ENCODE results near the gene ACE2. TPM values are rescaled to one million over a fixed set of nuclear protein-coding genes. Genes with fewer than 3 reads are reported as not detected.

The ACE2 gene
- total RNA-seq, 1 donor from 2014 or later = not detected

DNA sequence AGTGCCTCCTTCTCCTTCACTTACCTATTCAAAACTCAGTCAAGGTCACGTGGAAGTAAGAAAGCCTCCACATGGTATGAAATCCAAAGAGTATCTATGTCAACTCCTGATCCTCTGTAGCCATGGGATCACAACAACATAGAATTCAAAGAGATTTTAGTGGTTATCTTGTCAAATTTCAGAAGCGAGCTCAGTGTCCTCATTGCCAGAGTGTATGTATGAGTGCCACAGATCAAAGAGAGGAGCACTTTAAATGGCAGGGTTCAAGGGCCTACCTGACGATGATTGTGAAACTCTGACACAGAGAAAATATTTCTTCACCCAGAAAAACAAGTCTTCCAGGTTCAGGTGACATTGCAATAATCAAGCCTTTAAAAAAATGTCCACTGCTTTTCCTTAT is 1.2 kb upstream of the ACE2 start:
- TF ChIP-seq, protein P1, sequence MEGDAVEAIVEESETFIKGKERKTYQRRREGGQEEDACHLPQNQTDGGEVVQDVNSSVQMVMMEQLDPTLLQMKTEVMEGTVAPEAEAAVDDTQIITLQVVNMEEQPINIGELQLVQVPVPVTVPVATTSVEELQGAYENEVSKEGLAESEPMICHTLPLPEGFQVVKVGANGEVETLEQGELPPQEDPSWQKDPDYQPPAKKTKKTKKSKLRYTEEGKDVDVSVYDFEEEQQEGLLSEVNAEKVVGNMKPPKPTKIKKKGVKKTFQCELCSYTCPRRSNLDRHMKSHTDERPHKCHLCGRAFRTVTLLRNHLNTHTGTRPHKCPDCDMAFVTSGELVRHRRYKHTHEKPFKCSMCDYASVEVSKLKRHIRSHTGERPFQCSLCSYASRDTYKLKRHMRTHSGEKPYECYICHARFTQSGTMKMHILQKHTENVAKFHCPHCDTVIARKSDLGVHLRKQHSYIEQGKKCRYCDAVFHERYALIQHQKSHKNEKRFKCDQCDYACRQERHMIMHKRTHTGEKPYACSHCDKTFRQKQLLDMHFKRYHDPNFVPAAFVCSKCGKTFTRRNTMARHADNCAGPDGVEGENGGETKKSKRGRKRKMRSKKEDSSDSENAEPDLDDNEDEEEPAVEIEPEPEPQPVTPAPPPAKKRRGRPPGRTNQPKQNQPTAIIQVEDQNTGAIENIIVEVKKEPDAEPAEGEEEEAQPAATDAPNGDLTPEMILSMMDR (IDR thresholded peaks at IDR 0.05) = no peak
- Mint-ChIP-seq H3K36me3 (ENCODE audit: low read depth) (no peaks in the 10 kb centered on the region), H3K27ac (ENCODE audit: unreplicated experiment) (no peak overlapping the region), H3K27me3 (ENCODE audit: low read depth) (peaks cover 18% of the 10 kb centered on the region), H3K4me3 (ENCODE audit: unreplicated experiment) (no peak overlapping the region), H3K9me3 (ENCODE audit: low read depth) (no peaks in the 10 kb centered on the region), H3K4me1 (ENCODE audit: low read depth) (no peaks in the 10 kb centered on the region)
- DNase-seq (ENCODE audit: low spot score) = no peak

DNA sequence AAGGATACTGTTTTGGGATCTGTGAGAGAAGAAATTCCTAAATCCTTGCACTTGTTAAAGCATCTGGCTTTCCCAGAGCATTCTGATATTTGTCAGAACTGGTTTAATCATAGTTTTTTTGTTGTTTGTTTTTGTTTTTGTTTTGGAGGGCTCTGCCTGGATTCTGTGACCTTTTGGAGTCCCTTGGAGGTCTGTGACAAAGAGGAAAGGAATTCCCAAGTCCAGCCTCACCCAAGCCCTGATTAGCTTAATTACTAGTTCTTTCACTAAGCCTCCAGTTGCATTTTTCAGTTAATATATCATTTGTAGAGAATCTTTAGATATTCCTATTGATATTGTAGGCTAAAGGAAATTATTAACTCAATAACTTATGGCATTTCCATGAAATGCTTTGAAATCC is 711 bp downstream of the ACE2 start:
- Mint-ChIP-seq H3K4me1 (ENCODE audit: low read depth) (no peaks in the 10 kb centered on the region), H3K36me3 (ENCODE audit: low read depth) (no peaks in the 10 kb centered on the region), H3K27me3 (ENCODE audit: low read depth) (peaks cover 4% of the 10 kb centered on the region), H3K4me3 (ENCODE audit: unreplicated experiment) (no peak overlapping the region), H3K9me3 (ENCODE audit: low read depth) (no peaks in the 10 kb centered on the region), H3K27ac (ENCODE audit: unreplicated experiment) (no peak overlapping the region)
- no peak for DNase-seq (ENCODE audit: low spot score)
- TF ChIP-seq, protein P1 (IDR thresholded peaks at IDR 0.05) = no peak

DNA sequence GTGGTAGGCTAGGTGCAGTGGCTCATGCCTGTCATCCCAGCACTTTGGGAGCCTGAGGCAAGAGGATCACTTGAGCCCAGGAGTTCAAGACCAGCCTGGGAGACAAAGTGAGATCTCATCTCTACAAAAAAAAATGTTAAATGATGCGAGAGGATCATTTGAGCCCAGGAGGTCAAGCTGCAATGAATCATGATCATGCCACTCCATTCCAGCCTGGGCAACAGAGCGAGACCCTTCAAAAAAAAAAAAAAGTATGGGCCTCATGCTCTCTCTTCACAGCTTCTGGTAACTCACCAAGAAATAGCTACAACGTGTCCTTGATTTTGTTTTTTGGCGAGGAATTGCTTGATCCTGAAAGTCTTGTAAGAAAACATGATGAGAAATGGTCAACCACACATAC is 1.3 kb downstream of the ACE2 start:
- Mint-ChIP-seq H3K27me3 (ENCODE audit: low read depth) (peaks cover 4% of the 10 kb centered on the region), H3K36me3 (ENCODE audit: low read depth) (no peaks in the 10 kb centered on the region), H3K9me3 (ENCODE audit: low read depth) (no peaks in the 10 kb centered on the region), H3K27ac (ENCODE audit: unreplicated experiment) (no peak overlapping the region), H3K4me1 (ENCODE audit: low read depth) (no peaks in the 10 kb centered on the region), H3K4me3 (ENCODE audit: unreplicated experiment) (no peak overlapping the region)
- TF ChIP-seq, protein P1 (IDR thresholded peaks at IDR 0.05) = no peak
- DNase-seq (ENCODE audit: low spot score) = no peak

DNA sequence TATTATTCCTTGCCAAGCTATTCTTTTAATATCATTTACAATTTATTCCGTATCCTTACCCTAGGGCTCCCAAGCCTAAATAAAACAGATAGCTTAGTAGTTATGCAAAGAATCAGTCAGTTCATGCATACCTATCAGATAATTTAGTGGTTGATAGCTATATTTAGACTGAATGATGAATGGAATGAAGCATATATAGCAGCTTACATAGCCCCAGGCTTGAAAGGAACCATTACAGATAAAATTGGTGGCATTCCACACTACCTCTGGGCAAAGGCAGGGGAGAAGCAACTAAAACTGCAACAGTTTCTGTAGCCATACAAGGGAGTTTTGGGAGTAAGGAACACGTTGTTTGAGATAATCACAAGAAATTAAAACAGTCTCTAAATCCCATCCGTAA is 2.7 kb downstream of the ACE2 start:
- Mint-ChIP-seq H3K27ac (ENCODE audit: unreplicated experiment) (no peak overlapping the region), H3K4me1 (ENCODE audit: low read depth) (no peaks in the 10 kb centered on the region), H3K36me3 (ENCODE audit: low read depth) (no peaks in the 10 kb centered on the region), H3K27me3 (ENCODE audit: low read depth) (peaks cover 7% of the 10 kb centered on the region), H3K4me3 (ENCODE audit: unreplicated experiment) (no peak overlapping the region), H3K9me3 (ENCODE audit: low read depth) (no peaks in the 10 kb centered on the region)
- TF ChIP-seq, protein P1 (IDR thresholded peaks at IDR 0.05) = no peak
- no peak for DNase-seq (ENCODE audit: low spot score)

DNA sequence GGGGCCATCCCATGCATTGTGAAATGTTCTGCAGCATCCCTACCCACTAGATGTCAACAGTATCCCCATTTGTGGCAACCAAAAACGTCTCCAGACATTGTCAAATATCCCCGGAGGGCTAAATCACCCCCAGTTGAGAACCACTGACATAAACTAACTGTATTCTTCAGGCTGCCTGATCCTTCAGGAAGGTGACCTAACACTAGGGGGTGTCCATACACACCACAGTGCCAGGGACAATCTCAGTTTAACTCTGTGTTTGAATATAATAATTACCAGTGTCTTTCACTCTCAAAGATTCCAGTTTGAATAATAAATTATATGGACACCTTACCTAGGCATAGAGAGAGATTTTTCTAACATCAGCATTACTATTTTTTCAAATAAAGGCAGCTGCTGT is 6.4 kb downstream of the ACE2 start:
- no peak for DNase-seq (ENCODE audit: low spot score)
- Mint-ChIP-seq H3K9me3 (ENCODE audit: low read depth) (no peaks in the 10 kb centered on the region), H3K36me3 (ENCODE audit: low read depth) (no peaks in the 10 kb centered on the region), H3K4me1 (ENCODE audit: low read depth) (no peaks in the 10 kb centered on the region), H3K27me3 (ENCODE audit: low read depth) (peaks cover 20% of the 10 kb centered on the region), H3K4me3 (ENCODE audit: unreplicated experiment) (no peak overlapping the region), H3K27ac (ENCODE audit: unreplicated experiment) (no peak overlapping the region)
- TF ChIP-seq, protein P1 (IDR thresholded peaks at IDR 0.05) = no peak

All from chondrocyte (in vitro differentiated cells).